HepG2 (cell line): Measurements from ENCODE around the gene HHEX. TPM values are rescaled to one million over a fixed set of nuclear protein-coding genes. Genes with fewer than 3 reads are reported as not detected.
A peak's percentile ranks its signal among the peaks of the same experiment; 100 is the strongest.

Experiments
- ASH2L ChIP-seq: fragments of 300-600, 200-600 bp; sonication (generic); IDR thresholded peaks from 2 replicates; pipeline ENCODE4 v1.7.0; 2017; ENCODE audit warnings: low read depth, mild to moderate bottlenecking, moderate library complexity, mixed read lengths, low read length; ENCODE audit not compliant: insufficient read length
- BHLHE40 ChIP-seq: IDR thresholded peaks from 2 replicates; pipeline ENCODE4 v1.6.1; 2011; ENCODE audit warnings: low read length, improper control_type of control experiment
- FOSL2 ChIP-seq: sonication (generic); formaldehyde crosslinking; IDR thresholded peaks from 2 replicates; pipeline ENCODE4 v1.4.0; 2020; ENCODE audit warnings: missing genetic modification reagents
- GATA4 ChIP-seq: sonication (generic); IDR thresholded peaks from 2 replicates; pipeline ENCODE4 v1.6.1; 2016; ENCODE audit warnings: antibody characterized with exemption, low read depth, borderline replicate concordance
- HDAC2 ChIP-seq: sonication (generic); formaldehyde crosslinking; IDR thresholded peaks from 2 replicates; pipeline ENCODE4 v1.4.0; 2020; ENCODE audit warnings: missing genetic modification reagents
- HMG20A ChIP-seq: IDR thresholded peaks from 2 replicates; pipeline ENCODE4 v1.6.1; 2016; ENCODE audit warnings: borderline replicate concordance
- IKZF5 ChIP-seq: IDR thresholded peaks from 2 replicates; pipeline ENCODE4 v1.6.1; 2018; ENCODE audit warnings: missing genetic modification reagents, mild to moderate bottlenecking, missing compliant biosample characterization
- IRF2 ChIP-seq: IDR thresholded peaks from 2 replicates; pipeline ENCODE4 v1.6.1; 2018; ENCODE audit warnings: missing genetic modification reagents, missing compliant biosample characterization
- JUNB ChIP-seq: sonication (generic); formaldehyde crosslinking; IDR thresholded peaks from 2 replicates; pipeline ENCODE4 v1.8.0; 2022; ENCODE audit warnings: missing genetic modification reagents, mild to moderate bottlenecking, borderline replicate concordance
- KAT8 ChIP-seq: IDR thresholded peaks from 2 replicates; pipeline ENCODE4 v1.6.1; 2016; ENCODE audit warnings: missing genetic modification reagents, missing compliant biosample characterization
- NFKBIZ ChIP-seq: IDR thresholded peaks from 2 replicates; pipeline ENCODE4 v1.6.1; 2018; ENCODE audit warnings: missing genetic modification reagents, missing compliant biosample characterization
- PHF20 ChIP-seq: sonication (generic); formaldehyde crosslinking; IDR thresholded peaks from 2 replicates; pipeline ENCODE4 v1.5.0; 2020; ENCODE audit warnings: mild to moderate bottlenecking, missing genetic modification reagents
- PHF21A ChIP-seq: sonication (generic); formaldehyde crosslinking; IDR thresholded peaks from 2 replicates; pipeline ENCODE4 v1.5.0; 2020; ENCODE audit warnings: mild to moderate bottlenecking, missing genetic modification reagents
- RBFOX2 ChIP-seq: fragments of 200-400 bp; formaldehyde crosslinking; IDR thresholded peaks from 2 replicates; pipeline ENCODE4 v1.6.1; 2017; ENCODE audit warnings: low read depth, mild to moderate bottlenecking, low read length
- SALL1 ChIP-seq: sonication (generic); formaldehyde crosslinking; IDR thresholded peaks from 2 replicates; pipeline ENCODE4 v1.8.0; 2022; ENCODE audit warnings: mild to moderate bottlenecking, missing genetic modification reagents
- STAG1 ChIP-seq: sonication (generic); formaldehyde crosslinking; IDR thresholded peaks from 2 replicates; pipeline ENCODE4 v1.4.0; 2020; ENCODE audit warnings: missing genetic modification reagents
- TOPORS ChIP-seq: sonication (generic); formaldehyde crosslinking; IDR thresholded peaks from 2 replicates; pipeline ENCODE4 v1.8.0; 2023; ENCODE audit warnings: mild to moderate bottlenecking, missing genetic modification reagents
- ZBTB7B ChIP-seq: sonication (generic); formaldehyde crosslinking; IDR thresholded peaks from 2 replicates; pipeline ENCODE4 v1.4.0; 2020; ENCODE audit warnings: missing genetic modification reagents
- ZNF264 ChIP-seq: sonication (generic); formaldehyde crosslinking; IDR thresholded peaks from 2 replicates; pipeline ENCODE4 v1.4.0; 2020; ENCODE audit warnings: missing genetic modification reagents
- ZNF615 ChIP-seq: sonication (generic); formaldehyde crosslinking; IDR thresholded peaks from 2 replicates; pipeline ENCODE4 v1.5.0; 2020; ENCODE audit warnings: mild to moderate bottlenecking, missing genetic modification reagents, borderline replicate concordance
- ZNF652 ChIP-seq: IDR thresholded peaks from 2 replicates; pipeline ENCODE4 v1.6.1; 2016; ENCODE audit warnings: low read depth, borderline replicate concordance
- polyA plus RNA-seq, 8 experiments: library from polyadenylated mRNA; depleted of rRNA in 3 of 8; stranded (reverse) in 7 of 8; unstranded in 1 of 8; fragments of >200 nt; fragmentation: Illumina TruSeq in 4 of 8; extraction: Trizol in 4 of 8; gene quantifications; 2 replicates each; pipeline versions ENCODE4 v1.2.1 to v1.2.3, GENCODE V29; 2011 to 2016; ENCODE audit warnings: low read depth in 4 of 8, missing spikeins in 1 of 8, mixed read lengths in 1 of 8; ENCODE audit not compliant: insufficient read depth in 1 of 8
- total RNA-seq, 5 experiments: library from RNA; depleted of rRNA; stranded (reverse); fragments of >200 nt; fragmentation: Illumina TruSeq; extraction: Trizol; gene quantifications; 2 replicates each; pipeline ENCODE4 v1.2.3, GENCODE V29; 2016; ENCODE audit warnings: low read depth in 1 of 5
- TF ChIP-seq, protein P1 (sequence below): sonication (generic); formaldehyde crosslinking; IDR thresholded peaks from 2 replicates; pipeline ENCODE4 v1.4.0; 2020; ENCODE audit warnings: missing genetic modification reagents
- TF ChIP-seq, protein P2 (sequence below): sonication (generic); formaldehyde crosslinking; IDR thresholded peaks from 2 replicates; pipeline ENCODE4 v1.5.0; 2020; ENCODE audit warnings: mild to moderate bottlenecking, missing genetic modification reagents

HHEX gene
- total and polyA plus RNA-seq, 2 of the 13 experiments (the other 11 are each of a cell fraction or from before 2014, with no cell fraction given) = 44.5 to 48.7 TPM

- TF ChIP-seq TOPORS (no peak), ZBTB7B (0 out of 2 replicates have a peak, but pooled peaks have one; percentile 16), ZNF264 (CRISPR knock-in tag) (0 out of 2 replicates have a peak, but pooled peaks have one; percentile 4), BHLHE40 (peak; percentile 56; the same call in 1 of the 2 replicates), NFKBIZ (CRISPR knock-in tag) (peak; percentile 76; the same call in 1 of the 2 replicates), IKZF5 (CRISPR knock-in tag) (peak; percentile 55; the same call in 1 of the 2 replicates), PHF21A (CRISPR knock-in tag) (peak; percentile 71), IRF2 (CRISPR knock-in tag) (peak; percentile 29; the same call in 1 of the 2 replicates), HDAC2 (CRISPR knock-in tag) (peak; percentile 72; the same call in 1 of the 2 replicates), KAT8 (CRISPR knock-in tag) (peak; percentile 58; the same call in 1 of the 2 replicates), ZNF652 (CRISPR knock-in tag) (peak; percentile 84; the same call in 1 of the 2 replicates), FOSL2 (CRISPR knock-in tag) (peak; percentile 46; the same call in 1 of the 2 replicates), SALL1 (CRISPR knock-in tag) (peak; percentile 27; the same call in 1 of the 2 replicates), HMG20A (peak; percentile 89), GATA4 (peak; percentile 95), RBFOX2 (no peak), JUNB (CRISPR knock-in tag) (no peak; the same call in 1 of the 2 replicates), STAG1 (CRISPR knock-in tag) (no peak), PHF20 (CRISPR knock-in tag) (no peak), ASH2L (peak; percentile 88), ZNF615 (CRISPR knock-in tag) (no peak)
- TF ChIP-seq, protein P1, sequence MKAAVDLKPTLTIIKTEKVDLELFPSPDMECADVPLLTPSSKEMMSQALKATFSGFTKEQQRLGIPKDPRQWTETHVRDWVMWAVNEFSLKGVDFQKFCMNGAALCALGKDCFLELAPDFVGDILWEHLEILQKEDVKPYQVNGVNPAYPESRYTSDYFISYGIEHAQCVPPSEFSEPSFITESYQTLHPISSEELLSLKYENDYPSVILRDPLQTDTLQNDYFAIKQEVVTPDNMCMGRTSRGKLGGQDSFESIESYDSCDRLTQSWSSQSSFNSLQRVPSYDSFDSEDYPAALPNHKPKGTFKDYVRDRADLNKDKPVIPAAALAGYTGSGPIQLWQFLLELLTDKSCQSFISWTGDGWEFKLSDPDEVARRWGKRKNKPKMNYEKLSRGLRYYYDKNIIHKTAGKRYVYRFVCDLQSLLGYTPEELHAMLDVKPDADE = no peak
- TF ChIP-seq, protein P2, sequence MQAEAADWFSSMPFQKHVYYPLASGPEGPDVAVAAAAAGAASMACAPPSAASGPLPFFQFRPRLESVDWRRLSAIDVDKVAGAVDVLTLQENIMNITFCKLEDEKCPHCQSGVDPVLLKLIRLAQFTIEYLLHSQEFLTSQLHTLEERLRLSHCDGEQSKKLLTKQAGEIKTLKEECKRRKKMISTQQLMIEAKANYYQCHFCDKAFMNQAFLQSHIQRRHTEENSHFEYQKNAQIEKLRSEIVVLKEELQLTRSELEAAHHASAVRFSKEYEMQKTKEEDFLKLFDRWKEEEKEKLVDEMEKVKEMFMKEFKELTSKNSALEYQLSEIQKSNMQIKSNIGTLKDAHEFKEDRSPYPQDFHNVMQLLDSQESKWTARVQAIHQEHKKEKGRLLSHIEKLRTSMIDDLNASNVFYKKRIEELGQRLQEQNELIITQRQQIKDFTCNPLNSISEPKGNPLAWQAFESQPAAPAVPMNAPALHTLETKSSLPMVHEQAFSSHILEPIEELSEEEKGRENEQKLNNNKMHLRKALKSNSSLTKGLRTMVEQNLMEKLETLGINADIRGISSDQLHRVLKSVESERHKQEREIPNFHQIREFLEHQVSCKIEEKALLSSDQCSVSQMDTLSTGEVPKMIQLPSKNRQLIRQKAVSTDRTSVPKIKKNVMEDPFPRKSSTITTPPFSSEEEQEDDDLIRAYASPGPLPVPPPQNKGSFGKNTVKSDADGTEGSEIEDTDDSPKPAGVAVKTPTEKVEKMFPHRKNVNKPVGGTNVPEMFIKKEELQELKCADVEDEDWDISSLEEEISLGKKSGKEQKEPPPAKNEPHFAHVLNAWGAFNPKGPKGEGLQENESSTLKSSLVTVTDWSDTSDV (CRISPR knock-in tag) = no peak
These were observed 8.1 kb downstream of the HHEX start (continued) for GRCh38 chr10:92697663-92698511.
